NT2/D1 (cell line): ENCODE measurements around the gene C11orf58.

Source experiments
- SUZ12 ChIP-seq: IDR thresholded peaks from 2 replicates; pipeline ENCODE4 v1.6.1; 2011; ENCODE audit not compliant: insufficient read length, insufficient read depth; ENCODE audit errors: extremely low read depth
- ZNF274 ChIP-seq: IDR thresholded peaks from 2 replicates; pipeline ENCODE4 v1.6.1; 2011; ENCODE audit warnings: mild to moderate bottlenecking, low read depth, low read length

GRCh38 chr11:16769386-16769785, 30.9 kb downstream of the C11orf58 start:
- TF ChIP-seq ZNF274 = no peak
- TF ChIP-seq SUZ12 = no peak
